ENCODE measurements around the gene U2AF2. TPM values are rescaled to one million over a fixed set of nuclear protein-coding genes. Genes with fewer than 3 reads are reported as not detected.

The U2AF2 gene
- total RNA-seq, 1 donor from 2014 or later, result 273 TPM

- ChIA-PET CTCF (no interaction called here), POLR2A (no interaction called here)
- H3K27me3 Mint-ChIP-seq, result no peaks in the 10 kb centered on the region
- intact Hi-C loops (cut with micrococcal nuclease), result no loop called here
- no peak overlapping the region for H3K4me3 Mint-ChIP-seq
- no peak for ATAC-seq (ENCODE audit: low read depth)
- H3K4me1 Mint-ChIP-seq, result peaks cover 7% of the 10 kb centered on the region
- no peak overlapping the region for H3K27ac Mint-ChIP-seq
- peaks cover 50% of the 10 kb centered on the region for H3K36me3 Mint-ChIP-seq (ENCODE audit: low read depth)
- no peaks in the 10 kb centered on the region for H3K9me3 Mint-ChIP-seq
- no peak for DNase-seq
- no peak for TF ChIP-seq CTCF (IDR thresholded peaks at IDR 0.05)
Observed at GRCh38 chr19:55700813-55701212, 46.0 kb downstream of the U2AF2 start.

GRCh38 chr19:55702131-55702627, 47.3 kb downstream of the U2AF2 start:
- no peak for TF ChIP-seq CTCF (IDR thresholded peaks at IDR 0.05)
- no peak for ATAC-seq (ENCODE audit: low read depth)

GRCh38 chr19:55703790-55704215, 49.0 kb downstream of the U2AF2 start:
- CTCF ChIA-PET, result interaction anchor here (0.8 kb wide), 1 partner anchor 105 kb away, joined by 3 read pairs; no protein-coding TSS in a partner anchor

More at GRCh38 chr19:55702131-55702627, 47.3 kb downstream of the U2AF2 start:
- intact Hi-C loops (cut with micrococcal nuclease), result no loop called here
- Mint-ChIP-seq H3K27ac (no peak overlapping the region), H3K9me3 (no peaks in the 10 kb centered on the region), H3K27me3 (no peaks in the 10 kb centered on the region), H3K4me3 (no peak overlapping the region), H3K4me1 (peaks cover 7% of the 10 kb centered on the region), H3K36me3 (ENCODE audit: low read depth) (peaks cover 36% of the 10 kb centered on the region)
- no peak for DNase-seq
- POLR2A ChIA-PET, result no interaction called here
- CTCF ChIA-PET, result no interaction called here

GRCh38 chr19:55704494-55705245, 49.8 kb downstream of the U2AF2 start:
- TF ChIP-seq CTCF (IDR thresholded peaks at IDR 0.05), result no peak
- no peak overlapping the region for H3K27ac Mint-ChIP-seq
- CTCF ChIA-PET, result no interaction called here
- ATAC-seq (ENCODE audit: low read depth) (no peak), DNase-seq (no peak)
- H3K9me3 Mint-ChIP-seq, result no peaks in the 10 kb centered on the region
- intact Hi-C loops (cut with micrococcal nuclease), result no loop called here
- no peak overlapping the region for H3K4me3 Mint-ChIP-seq
- H3K27me3 Mint-ChIP-seq, result no peaks in the 10 kb centered on the region
- H3K4me1 Mint-ChIP-seq, result peaks cover 7% of the 10 kb centered on the region
- POLR2A ChIA-PET, result no interaction called here
- peaks cover 18% of the 10 kb centered on the region for H3K36me3 Mint-ChIP-seq (ENCODE audit: low read depth)

More at GRCh38 chr19:55703790-55704215, 49.0 kb downstream of the U2AF2 start:
- Mint-ChIP-seq H3K27me3 (no peaks in the 10 kb centered on the region), H3K9me3 (no peaks in the 10 kb centered on the region), H3K27ac (no peak overlapping the region), H3K4me1 (peaks cover 7% of the 10 kb centered on the region), H3K4me3 (no peak overlapping the region), H3K36me3 (ENCODE audit: low read depth) (peaks cover 25% of the 10 kb centered on the region)
- TF ChIP-seq CTCF (IDR thresholded peaks at IDR 0.05), result peak; percentile 35
- intact Hi-C loops (cut with micrococcal nuclease), result no loop called here
- ATAC-seq (ENCODE audit: low read depth) (peak; percentile 57), DNase-seq (no peak)
- POLR2A ChIA-PET, result no interaction called here

GRCh38 chr19:55705972-55706371, 51.1 kb downstream of the U2AF2 start:
- TF ChIP-seq CTCF (IDR thresholded peaks at IDR 0.05), result no peak
- ChIA-PET POLR2A (no interaction called here), CTCF (no interaction called here)
- H3K4me3 Mint-ChIP-seq, result no peak overlapping the region
- no peaks in the 10 kb centered on the region for H3K9me3 Mint-ChIP-seq
- ATAC-seq (ENCODE audit: low read depth) (no peak), DNase-seq (no peak)
- peaks cover 7% of the 10 kb centered on the region for H3K4me1 Mint-ChIP-seq
- no peak overlapping the region for H3K27ac Mint-ChIP-seq
- no peaks in the 10 kb centered on the region for H3K27me3 Mint-ChIP-seq
- peaks cover 10% of the 10 kb centered on the region for H3K36me3 Mint-ChIP-seq (ENCODE audit: low read depth)
- intact Hi-C loops (cut with micrococcal nuclease), result no loop called here

Measured in activated B cell treated with CpG ODN at 0.5 μM for 24 hours (primary cell).